Fibroblast of the aortic adventitia (primary cell): Measurements from ENCODE around the gene RNF166. TPM values are rescaled to one million over a fixed set of nuclear protein-coding genes. Genes with fewer than 3 reads are reported as not detected.

Source experiments
- DNase-seq: peaks from one replicate; pipeline ENCODE4 v3.0.0-alpha.2; 2010; ENCODE audit warnings: low read depth
- H3K4me3 ChIP-seq: 2 replicates; pipeline ENCODE4 v1.5.1; 2011; ENCODE audit warnings: low read depth, mild to moderate bottlenecking, control low read depth, low read length, moderate library complexity
- total RNA-seq: library from RNA; depleted of rRNA; stranded (reverse); fragments of >200 nt; gene quantifications from 2 replicates; pipeline ENCODE4 v1.2.3, GENCODE V29; 2012; ENCODE audit warnings: low replicate concordance
- TF ChIP-seq, protein P1 (sequence below): IDR thresholded peaks from 2 replicates; pipeline ENCODE4 v1.5.1; 2011; ENCODE audit warnings: mild to moderate bottlenecking, low read length, control low read depth, inconsistent platforms; ENCODE audit not compliant: insufficient read depth

RNF166 gene
- 10.2 and 14.1 TPM in 2 replicates for total RNA-seq

DNA sequence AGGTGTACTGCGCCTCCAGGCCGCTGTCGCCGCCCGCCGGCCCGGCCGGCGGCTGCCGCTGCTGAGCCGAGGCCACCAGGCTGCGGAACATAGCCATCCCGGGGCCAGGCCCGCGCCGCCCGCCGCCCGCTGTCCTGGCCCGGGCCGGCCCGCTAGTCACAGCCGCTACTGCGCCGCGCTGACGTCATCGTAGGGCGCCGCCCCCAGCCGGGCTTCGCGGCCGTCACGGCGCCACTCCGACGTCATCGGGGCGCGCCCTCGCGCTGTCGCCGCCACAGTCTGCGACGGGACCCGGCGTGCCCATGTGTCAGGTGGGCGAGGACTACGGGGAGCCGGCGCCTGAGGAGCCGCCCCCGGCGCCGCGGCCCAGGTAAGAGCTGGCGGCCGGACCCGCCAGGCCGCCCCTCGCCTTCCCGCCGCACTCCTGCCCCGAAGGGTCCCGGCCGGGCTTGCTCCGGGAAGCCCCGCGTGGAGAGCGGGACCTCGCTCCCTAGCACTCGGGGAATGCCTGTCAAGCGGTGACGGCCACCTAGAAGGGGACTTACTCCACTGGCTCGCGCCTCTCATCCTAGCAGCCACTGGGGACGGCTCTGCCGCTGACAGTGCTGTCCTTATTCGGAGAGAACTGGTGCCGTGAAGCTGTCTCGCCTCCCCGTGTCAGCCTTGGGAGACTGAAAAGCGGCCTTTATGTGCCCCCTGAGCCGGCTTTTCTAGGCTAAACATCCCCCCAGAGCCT lies at the start of gene RNF166, which contains the start of gene CTU2:
TSS of gene RNF166 (minus strand) at position 180 of the 736 bp plus-strand sequence. CDS start at position 97, 83 bp downstream.
TSS of gene CTU2 (plus strand) at position 275 of the 736 bp plus-strand sequence. CDS start at position 303, 28 bp downstream.
- peak within 1 kb of the TSS; percentile 96 for H3K4me3 ChIP-seq
- TF ChIP-seq, protein P1, sequence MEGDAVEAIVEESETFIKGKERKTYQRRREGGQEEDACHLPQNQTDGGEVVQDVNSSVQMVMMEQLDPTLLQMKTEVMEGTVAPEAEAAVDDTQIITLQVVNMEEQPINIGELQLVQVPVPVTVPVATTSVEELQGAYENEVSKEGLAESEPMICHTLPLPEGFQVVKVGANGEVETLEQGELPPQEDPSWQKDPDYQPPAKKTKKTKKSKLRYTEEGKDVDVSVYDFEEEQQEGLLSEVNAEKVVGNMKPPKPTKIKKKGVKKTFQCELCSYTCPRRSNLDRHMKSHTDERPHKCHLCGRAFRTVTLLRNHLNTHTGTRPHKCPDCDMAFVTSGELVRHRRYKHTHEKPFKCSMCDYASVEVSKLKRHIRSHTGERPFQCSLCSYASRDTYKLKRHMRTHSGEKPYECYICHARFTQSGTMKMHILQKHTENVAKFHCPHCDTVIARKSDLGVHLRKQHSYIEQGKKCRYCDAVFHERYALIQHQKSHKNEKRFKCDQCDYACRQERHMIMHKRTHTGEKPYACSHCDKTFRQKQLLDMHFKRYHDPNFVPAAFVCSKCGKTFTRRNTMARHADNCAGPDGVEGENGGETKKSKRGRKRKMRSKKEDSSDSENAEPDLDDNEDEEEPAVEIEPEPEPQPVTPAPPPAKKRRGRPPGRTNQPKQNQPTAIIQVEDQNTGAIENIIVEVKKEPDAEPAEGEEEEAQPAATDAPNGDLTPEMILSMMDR: no peak
- DNase-seq: peak; percentile 81

- TF ChIP-seq, protein P1: no peak
- H3K4me3 ChIP-seq: no peak overlapping the region
- no peak for DNase-seq
These were observed 48.9 kb upstream of the RNF166 start for GRCh38 chr16:88754912-88755744.

DNA sequence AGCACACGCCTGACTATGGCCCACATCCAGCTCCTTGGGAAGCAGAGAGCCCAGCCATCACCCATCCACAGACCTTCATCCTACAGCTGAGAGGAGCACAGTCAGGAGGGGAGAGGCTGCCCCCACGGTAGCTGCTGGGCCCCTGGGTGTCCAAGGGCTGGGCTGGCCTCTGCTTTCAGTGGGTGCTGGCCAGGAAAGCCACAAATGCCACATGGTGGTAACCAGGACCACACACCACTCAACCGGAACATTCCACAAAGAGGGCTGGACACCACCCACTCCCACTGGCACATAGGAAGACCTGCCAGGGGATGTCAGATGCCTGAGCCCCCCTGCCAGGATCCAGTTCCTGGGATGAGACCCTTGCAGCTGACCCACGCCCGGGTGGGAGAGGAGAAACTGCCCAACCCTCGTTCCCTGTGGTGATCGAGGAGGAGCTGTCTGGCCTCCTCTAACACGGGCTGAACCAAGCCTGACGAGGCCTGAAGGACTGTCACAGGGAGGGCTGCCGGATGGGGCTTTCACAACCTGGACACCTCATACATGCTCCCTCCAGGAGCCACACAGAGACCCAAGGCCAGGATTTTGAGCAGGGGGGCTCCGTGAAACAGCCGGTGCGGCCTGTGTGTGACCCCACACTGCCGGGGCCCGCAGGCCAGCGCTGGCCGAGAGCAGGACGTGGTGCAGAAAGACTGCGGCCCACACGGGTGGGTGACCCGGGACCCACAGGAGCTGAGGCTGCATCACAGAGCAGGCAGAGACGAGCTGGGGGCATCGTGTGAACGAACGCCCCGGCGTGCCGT lies 48.1 kb upstream of the RNF166 start:
- no peak overlapping the region for H3K4me3 ChIP-seq
- DNase-seq: no peak
- TF ChIP-seq, protein P1: no peak

GRCh38 chr16:88753602-88754001 lies 47.4 kb upstream of the RNF166 start:
- no peak for DNase-seq
- TF ChIP-seq, protein P1: no peak
- no peak overlapping the region for H3K4me3 ChIP-seq

- no peak overlapping the region for H3K4me3 ChIP-seq
- TF ChIP-seq, protein P1: no peak
- DNase-seq: no peak
These were observed 47.0 kb upstream of the RNF166 start for GRCh38 chr16:88753191-88753590.

DNA sequence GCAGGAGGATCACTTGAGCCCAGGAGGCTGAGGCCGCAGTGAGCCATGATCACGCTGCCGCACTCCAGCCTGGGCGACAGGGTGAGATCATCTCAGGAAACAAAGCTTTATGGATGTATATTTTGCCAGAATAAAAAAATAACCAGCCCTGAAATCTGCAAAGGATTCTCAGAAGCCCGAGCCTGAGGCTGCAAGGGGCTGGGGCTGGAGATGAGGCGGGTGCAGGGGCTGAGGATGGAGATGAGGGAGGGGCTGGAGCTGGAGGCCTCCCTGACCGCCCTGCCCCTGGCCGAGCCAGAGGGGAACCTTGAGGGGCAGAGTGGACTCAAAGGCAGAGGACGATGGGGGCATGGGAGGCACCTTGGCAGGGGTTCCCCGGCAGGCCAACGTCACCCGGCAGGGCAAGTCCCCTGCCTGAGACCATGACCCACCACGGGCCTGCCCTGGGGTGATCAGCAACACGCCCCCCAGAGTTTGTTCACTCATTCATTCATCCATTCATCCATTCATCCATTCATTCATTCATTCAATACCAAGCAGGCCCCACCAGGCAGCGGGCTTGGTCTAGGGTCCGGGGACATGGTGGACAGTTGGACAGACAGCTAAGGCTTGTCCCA lies 46.3 kb upstream of the RNF166 start:
- DNase-seq: no peak
- no peak overlapping the region for H3K4me3 ChIP-seq
- TF ChIP-seq, protein P1: no peak
